ENCODE data around the gene ATF2. TPM values are rescaled to one million over a fixed set of nuclear protein-coding genes. Genes with fewer than 3 reads are reported as not detected.

ATF2 gene
- total and polyA plus RNA-seq, 11 donors, result 11.2 to 41.5 (median 24.8) TPM

DNA sequence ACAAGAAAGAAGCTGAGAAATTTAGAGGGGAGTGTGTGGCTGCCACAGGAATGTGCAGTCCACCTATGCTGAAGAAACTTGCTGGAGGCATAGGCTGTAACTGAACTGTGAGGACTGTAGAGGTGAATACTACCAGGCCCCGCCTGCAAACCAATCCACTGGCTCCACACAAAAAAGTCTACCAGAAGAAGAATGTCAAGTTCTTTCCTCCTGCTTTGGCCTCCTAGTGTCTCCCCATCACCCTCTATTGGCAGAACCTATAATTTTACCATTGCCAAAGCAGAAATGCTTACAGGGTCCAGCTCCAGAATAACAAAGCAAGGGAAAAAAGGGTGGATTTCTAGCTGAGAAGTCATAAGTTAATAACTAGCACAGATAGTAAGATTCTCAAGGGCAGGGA, 19.4 kb upstream of the ATF2 start:
- Histone ChIP-seq H3K4me3 (no peak overlapping the region), H3K9me3 (peaks cover 0 to 7% (median 0%) of the 10 kb centered on the region in 12 donors), H3K4me1 (no peaks in the 10 kb centered on the region), H3K27me3 (no peaks in the 10 kb centered on the region), H3K36me3 (no peaks in the 10 kb centered on the region), H3K27ac (no peak overlapping the region)
- no peak for DNase-seq
- ATAC-seq, result no peak
- peak in 1 of 12 donors; percentile 12 for TF ChIP-seq CTCF (IDR thresholded peaks at IDR 0.05)
- TF ChIP-seq POLR2A (IDR thresholded peaks at IDR 0.05), result no peak
- WGBS, 4 donors, result 95 to 100% (median 99%) methylated on average over 1 of the region's 1 CpG
- intact Hi-C loops (cut with DNase I), result loop anchor here in 2 of 10 donors (10.0 kb wide), 1 partner anchor 73 kb away; no protein-coding TSS in a partner anchor

DNA sequence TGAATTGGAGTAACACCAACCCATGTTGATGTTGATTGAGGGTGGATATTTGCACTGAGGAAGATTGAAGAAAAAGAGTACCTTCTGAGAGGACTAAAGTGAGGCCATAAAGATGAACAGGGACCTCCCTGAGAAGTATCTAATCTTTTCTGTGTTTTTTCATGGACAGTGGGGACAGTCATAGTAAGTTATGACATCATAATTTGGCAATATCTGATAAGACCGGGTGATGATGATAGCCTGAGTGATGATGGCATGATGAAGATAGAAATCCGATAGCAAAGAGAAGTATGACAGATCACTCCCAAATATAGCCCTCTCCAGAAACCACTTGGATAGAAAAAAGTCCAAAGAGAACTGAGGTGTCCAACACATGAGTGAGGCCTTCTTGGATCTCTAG, 15.7 kb upstream of the ATF2 start:
- WGBS, 4 donors, result 73 to 89% (median 80%) methylated on average over 2 of the region's 2 CpGs
- ATAC-seq (no peak), DNase-seq (no peak)
- peaks cover 3 to 17% (median 14%) of the 10 kb centered on the region in 9 donors for H3K36me3 ChIP-seq
- no peak for TF ChIP-seq POLR2A (IDR thresholded peaks at IDR 0.05)
- TF ChIP-seq CTCF (IDR thresholded peaks at IDR 0.05), result no peak
- H3K4me1 ChIP-seq, result peaks cover 0 to 27% (median 20%) of the 10 kb centered on the region in 12 donors
- H3K4me3 ChIP-seq, result no peak overlapping the region
- no peaks in the 10 kb centered on the region for H3K9me3 ChIP-seq
- H3K27ac ChIP-seq, result no peak overlapping the region
- no peaks in the 10 kb centered on the region for H3K27me3 ChIP-seq
- intact Hi-C loops (cut with DNase I), result loop anchor here in 4 of 10 donors (5.0 to 10.0 kb wide), 2 partner anchors 69 to 71 kb away; no protein-coding TSS in a partner anchor

DNA sequence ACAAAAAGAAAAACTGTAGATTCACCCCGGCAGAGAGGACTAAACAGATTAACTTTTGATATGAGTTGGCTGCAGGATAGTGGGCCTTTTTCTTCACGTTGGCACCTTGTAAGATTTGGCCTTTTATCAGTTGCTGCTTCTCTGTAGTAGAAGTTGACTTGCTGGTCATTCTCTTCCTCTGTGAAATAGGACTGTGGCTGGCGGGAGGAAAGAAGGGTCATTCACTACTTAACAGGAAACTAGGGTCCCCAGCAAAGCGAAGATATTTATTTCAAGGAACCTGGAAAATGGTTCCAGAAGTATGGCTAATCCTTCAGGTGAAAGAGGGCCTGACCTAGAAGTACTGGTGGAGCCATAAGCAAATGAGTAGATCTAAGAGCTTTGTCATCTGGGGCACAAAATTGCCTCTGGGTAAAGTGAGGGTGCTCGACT, 13.9 kb upstream of the ATF2 start:
- H3K36me3 ChIP-seq, result peaks cover 3 to 35% (median 32%) of the 10 kb centered on the region in 9 donors
- TF ChIP-seq CTCF (IDR thresholded peaks at IDR 0.05) (no peak), POLR2A (IDR thresholded peaks at IDR 0.05) (no peak)
- DNase-seq (no peak), ATAC-seq (no peak)
- peaks cover 0 to 38% (median 28%) of the 10 kb centered on the region in 12 donors for H3K4me1 ChIP-seq
- intact Hi-C loops (cut with DNase I), result loop anchor here in 4 of 10 donors (1.0 to 10.0 kb wide), 3 partner anchors 14 to 70 kb away; partner anchors contain the start of gene ATF2 (in 1 of the 4)
- peak overlapping the region; percentile 93 to 98 (median 96) for H3K27ac ChIP-seq
- no peaks in the 10 kb centered on the region for H3K27me3 ChIP-seq
- no peaks in the 10 kb centered on the region for H3K9me3 ChIP-seq
- H3K4me3 ChIP-seq, result peak overlapping the region; percentile 65 to 98 (median 90)
- 47 to 64% (median 58%) methylated on average over 4 to 5 of the region's 5 CpGs for WGBS, 4 donors

GRCh38 chr2:175181104-175181876, 13.3 kb upstream of the ATF2 start, which contains the start of gene ATP5MC3:
Gene ATP5MC3, minus strand, starts transcription at chr2:175181710. Its CDS starts 317 bp downstream, at chr2:175181393.
- DNase-seq (peak; percentile 93 to 98 (median 97)), ATAC-seq (peak; percentile 93 to 98 (median 96))
- intact Hi-C loops (cut with DNase I), result loop anchor here in 4 of 10 donors (1.0 to 10.0 kb wide), 3 partner anchors 13 to 69 kb away; partner anchors contain the start of gene ATF2 (in 1 of the 4)
- H3K4me3 ChIP-seq, result peak within 1 kb of the TSS; percentile 65 to 98 (median 90)
- no peaks in the 10 kb centered on the region for H3K9me3 ChIP-seq
- WGBS, 4 donors, result 0 to 1% (median 0%) methylated on average over 48 to 53 of the region's 53 CpGs
- peaks cover 0 to 42% (median 29%) of the 10 kb centered on the region in 12 donors for H3K4me1 ChIP-seq
- H3K27ac ChIP-seq, result peak within 1 kb of the TSS; percentile 93 to 98 (median 96)
- H3K27me3 ChIP-seq, result no peaks in the 10 kb centered on the region
- peaks cover 3 to 40% (median 38%) of the 10 kb centered on the region in 9 donors for H3K36me3 ChIP-seq
- TF ChIP-seq CTCF (IDR thresholded peaks at IDR 0.05) (peak in 3 of 12 donors; percentile 3 to 35 (median 19)), POLR2A (IDR thresholded peaks at IDR 0.05) (peak; percentile 80 to 91)

All from heart left ventricle (tissue), 16 donors.